NB4 (cell line): ENCODE data around the gene CCSER1.

ENCODE experiments used
- CTCF ChIP-seq: IDR thresholded peaks from one replicate; pipeline ENCODE4 v1.5.1; 2012; ENCODE audit warnings: low read depth, low read length
- POLR2A ChIP-seq: IDR thresholded peaks from 2 replicates; pipeline ENCODE4 v1.6.1; 2011; ENCODE audit warnings: mild to moderate bottlenecking; ENCODE audit not compliant: insufficient read length; ENCODE audit errors: extremely low read depth

- TF ChIP-seq CTCF, result no peak
- no peak for TF ChIP-seq POLR2A
Measured at GRCh38 chr4:90498175-90498574, 371.0 kb downstream of the CCSER1 start.
